ENCODE results near the gene PRR15L.

PRR15L gene

DNA sequence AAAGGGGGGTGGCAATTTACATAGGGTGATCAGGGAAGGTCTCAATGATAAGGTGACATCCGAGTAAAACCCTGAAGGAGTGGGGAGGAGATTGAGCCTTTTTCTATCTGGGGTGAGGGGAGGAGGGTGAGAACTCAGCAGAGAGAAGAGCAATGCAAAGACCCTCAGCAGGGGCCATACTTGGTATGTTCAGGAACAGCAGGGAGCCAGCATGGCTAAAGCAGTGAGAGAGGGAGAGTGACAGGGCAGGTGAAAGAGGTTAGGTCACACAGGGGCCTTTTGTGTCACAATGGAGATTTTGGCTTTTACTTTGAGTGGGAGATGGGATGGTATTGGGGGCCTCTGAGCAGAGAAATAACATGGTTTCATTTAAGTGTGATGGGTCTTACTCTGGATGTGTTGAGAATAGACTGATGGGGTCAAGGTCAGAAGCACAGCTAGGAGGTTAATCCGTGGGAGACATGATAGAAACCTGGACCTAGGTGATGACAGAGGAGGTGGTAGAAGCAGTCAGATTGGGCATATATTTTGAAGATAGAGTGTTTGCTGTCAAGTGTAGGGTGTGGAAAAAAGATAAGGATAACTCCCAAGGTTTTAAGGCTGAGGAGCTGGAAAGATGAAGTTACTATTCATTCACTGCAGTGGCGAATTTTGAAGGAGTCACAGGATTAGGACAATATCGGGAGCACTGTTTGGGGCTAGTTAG, 55.5 kb downstream of the PRR15L start:
- Histone ChIP-seq H3K27ac (ENCODE audit: low read length) (no peak overlapping the region), H3K9me3 (ENCODE audit: insufficient read depth, low read length) (no peaks in the 10 kb centered on the region), H3K9ac (ENCODE audit: low read length) (no peak overlapping the region), H4K20me1 (ENCODE audit: insufficient read depth, low read length) (no peaks in the 10 kb centered on the region; the same call in 1 of the 2 replicates), H3K27me3 (ENCODE audit: low read depth, low read length) (no peaks in the 10 kb centered on the region), H3K79me2 (ENCODE audit: low read length) (peaks cover 9% of the 10 kb centered on the region), H3K4me3 (ENCODE audit: low read length) (no peak overlapping the region), H2AFZ (ENCODE audit: low read depth, low read length) (no peak overlapping the region), H3K36me3 (replicated peaks; ENCODE audit: low read depth, low read length) (peaks cover 6% of the 10 kb centered on the region), H3K4me2 (ENCODE audit: low read length) (no peak overlapping the region), H3K4me1 (ENCODE audit: low read length) (peaks cover 12% of the 10 kb centered on the region)
- TF ChIP-seq, protein P1, sequence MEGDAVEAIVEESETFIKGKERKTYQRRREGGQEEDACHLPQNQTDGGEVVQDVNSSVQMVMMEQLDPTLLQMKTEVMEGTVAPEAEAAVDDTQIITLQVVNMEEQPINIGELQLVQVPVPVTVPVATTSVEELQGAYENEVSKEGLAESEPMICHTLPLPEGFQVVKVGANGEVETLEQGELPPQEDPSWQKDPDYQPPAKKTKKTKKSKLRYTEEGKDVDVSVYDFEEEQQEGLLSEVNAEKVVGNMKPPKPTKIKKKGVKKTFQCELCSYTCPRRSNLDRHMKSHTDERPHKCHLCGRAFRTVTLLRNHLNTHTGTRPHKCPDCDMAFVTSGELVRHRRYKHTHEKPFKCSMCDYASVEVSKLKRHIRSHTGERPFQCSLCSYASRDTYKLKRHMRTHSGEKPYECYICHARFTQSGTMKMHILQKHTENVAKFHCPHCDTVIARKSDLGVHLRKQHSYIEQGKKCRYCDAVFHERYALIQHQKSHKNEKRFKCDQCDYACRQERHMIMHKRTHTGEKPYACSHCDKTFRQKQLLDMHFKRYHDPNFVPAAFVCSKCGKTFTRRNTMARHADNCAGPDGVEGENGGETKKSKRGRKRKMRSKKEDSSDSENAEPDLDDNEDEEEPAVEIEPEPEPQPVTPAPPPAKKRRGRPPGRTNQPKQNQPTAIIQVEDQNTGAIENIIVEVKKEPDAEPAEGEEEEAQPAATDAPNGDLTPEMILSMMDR (IDR thresholded peaks at IDR 0.05; ENCODE audit: low read depth, low read length) = no peak
